GM23338 (cell line): ENCODE results near the gene APOM. TPM values are rescaled to one million over a fixed set of nuclear protein-coding genes. Genes with fewer than 3 reads are reported as not detected.

ENCODE experiments used
- ATAC-seq: fragments of 200-7000 bp; cut with Tn5 transposase; 3 replicates; pipeline ENCODE4 v1.9.1; 2020
- DNase-seq: peaks from one replicate; pipeline ENCODE4 v3.0.0-alpha.2; 2015; ENCODE audit warnings: low spot score
- H2AFZ ChIP-seq: fragments of 200-600 bp; sonication (generic); 2 replicates; pipeline ENCODE4 v1.8.0; 2016; ENCODE audit warnings: antibody characterized with exemption, mild to moderate bottlenecking, moderate library complexity
- H3F3A ChIP-seq: fragments of 200-600 bp; sonication (generic); replicated peaks from 2 replicates; pipeline ENCODE4 v1.8.0; 2017; ENCODE audit warnings: antibody characterized with exemption, mixed run types, low read depth
- H3K27ac ChIP-seq: fragments of 200-600 bp; sonication (generic); 2 replicates; pipeline ENCODE4 v1.6.1; 2016; ENCODE audit warnings: low read depth
- H3K27me3 ChIP-seq: fragments of 200-600 bp; sonication (generic); 2 replicates; pipeline ENCODE4 v1.8.0; 2016; ENCODE audit warnings: mild to moderate bottlenecking, mixed run types, moderate library complexity; ENCODE audit not compliant: insufficient read depth
- H3K36me3 ChIP-seq: fragments of 200-600 bp; sonication (generic); 2 replicates; pipeline ENCODE4 v1.8.0; 2016; ENCODE audit warnings: mild to moderate bottlenecking; ENCODE audit not compliant: insufficient read depth
- H3K4me1 ChIP-seq: fragments of 200-600 bp; sonication (generic); 2 replicates; pipeline ENCODE4 v1.8.0; 2016; ENCODE audit warnings: mild to moderate bottlenecking, moderate library complexity; ENCODE audit not compliant: insufficient read depth
- H3K4me2 ChIP-seq: fragments of 200-600 bp; sonication (generic); 2 replicates; pipeline ENCODE4 v1.7.1; 2017; ENCODE audit warnings: mixed run types
- H3K4me3 ChIP-seq: fragments of 200-600 bp; sonication (generic); 2 replicates; pipeline ENCODE4 v1.6.1; 2016; ENCODE audit warnings: mixed run types
- H3K79me2 ChIP-seq: fragments of 200-600 bp; sonication (generic); replicated peaks from 2 replicates; pipeline ENCODE4 v1.8.0; 2017; ENCODE audit warnings: mild to moderate bottlenecking; ENCODE audit not compliant: insufficient read depth
- H3K9me2 ChIP-seq: fragments of 200-600 bp; sonication (generic); 2 replicates; pipeline ENCODE4 v1.8.0; 2017; ENCODE audit not compliant: insufficient read depth
- H4K20me1 ChIP-seq: fragments of 200-600 bp; sonication (generic); replicated peaks from 2 replicates; pipeline ENCODE4 v1.8.0; 2017; ENCODE audit warnings: mild to moderate bottlenecking; ENCODE audit not compliant: insufficient read depth
- H3K27ac Mint-ChIP-seq: 2 replicates; pipeline ENCODE4 v1.8.0; 2020; ENCODE audit warnings: inconsistent platforms, mild to moderate bottlenecking, moderate library complexity, mixed read lengths
- H3K27me3 Mint-ChIP-seq: 3 replicates; pipeline ENCODE4 v1.8.0; 2022; ENCODE audit warnings: low read depth, mild to moderate bottlenecking, moderate library complexity, mixed read lengths, inconsistent platforms; ENCODE audit not compliant: insufficient read depth, poor library complexity
- H3K36me3 Mint-ChIP-seq: 3 replicates; pipeline ENCODE4 v1.8.0; 2021; ENCODE audit warnings: low read depth, mild to moderate bottlenecking, inconsistent platforms, moderate library complexity, mixed read lengths
- H3K4me1 Mint-ChIP-seq: 3 replicates; pipeline ENCODE4 v1.8.0; 2020; ENCODE audit warnings: mild to moderate bottlenecking, inconsistent platforms, mixed read lengths
- H3K4me3 Mint-ChIP-seq: 3 replicates; pipeline ENCODE4 v1.8.0; 2021; ENCODE audit warnings: moderate library complexity, mild to moderate bottlenecking, inconsistent platforms, mixed read lengths
- H3K9me3 Mint-ChIP-seq: 3 replicates; pipeline ENCODE4 v1.8.0; 2020; ENCODE audit warnings: moderate library complexity, mild to moderate bottlenecking, inconsistent platforms, mixed read lengths
- CREB1 ChIP-seq: fragments of 250-450 bp; sonication (Bioruptor Pico); IDR thresholded peaks from 2 replicates; pipeline ENCODE4 v1.5.0; 2020; ENCODE audit warnings: low read depth, mild to moderate bottlenecking, moderate library complexity
- EZH2 ChIP-seq: fragments of 200-600 bp; sonication (generic); IDR thresholded peaks from one replicate; pipeline ENCODE4 v1.8.0; 2017; ENCODE audit warnings: antibody characterized with exemption, mild to moderate bottlenecking, low read depth; ENCODE audit not compliant: unreplicated experiment
- EZH2phosphoT487 ChIP-seq: fragments of 200-600 bp; sonication (generic); IDR thresholded peaks from one replicate; pipeline ENCODE4 v1.8.1; 2018; ENCODE audit warnings: antibody characterized with exemption; ENCODE audit not compliant: unreplicated experiment
- JUNB ChIP-seq: IDR thresholded peaks from one replicate; pipeline ENCODE4 v1.6.1; 2016; ENCODE audit warnings: antibody characterized with exemption; ENCODE audit not compliant: unreplicated experiment
- NANOG ChIP-seq: IDR thresholded peaks from 2 replicates; pipeline ENCODE4 v1.6.1; 2016; ENCODE audit warnings: antibody characterized with exemption, borderline replicate concordance
- POLR2AphosphoS5 ChIP-seq: IDR thresholded peaks from 2 replicates; pipeline ENCODE4 v1.6.1; 2016; ENCODE audit warnings: antibody characterized with exemption, low read depth
- STAT1 ChIP-seq: IDR thresholded peaks from one replicate; pipeline ENCODE4 v1.6.1; 2016; ENCODE audit warnings: antibody characterized with exemption; ENCODE audit not compliant: unreplicated experiment
- ZNF114 ChIP-seq: fragments of 250-450 bp; sonication (Bioruptor Pico); IDR thresholded peaks from 2 replicates; pipeline ENCODE4 v1.5.0; 2020; ENCODE audit warnings: mild to moderate bottlenecking, moderate library complexity
- ZNF331 ChIP-seq: fragments of 250-450 bp; sonication (Bioruptor Pico); IDR thresholded peaks from 2 replicates; pipeline ENCODE4 v1.5.0; 2020; ENCODE audit warnings: low read depth, mild to moderate bottlenecking, moderate library complexity
- polyA plus RNA-seq: library from polyadenylated mRNA; unstranded; fragments of >200 nt; fragmentation: Nextera tagmentation; extraction: Ambion mirVana; gene quantifications from 2 replicates; pipeline ENCODE4 v1.2.1, GENCODE V29; 2016
- total RNA-seq: library from RNA; depleted of rRNA; stranded (reverse); fragments of >200 nt; shearing (Covaris generic); gene quantifications from 2 replicates; pipeline ENCODE4 v1.2.3, GENCODE V29; 2014
- TF ChIP-seq, protein P1 (sequence below), 2 experiments: fragments of 200-600 bp in 1 of 2; sonication (generic) in 1 of 2; conservative IDR thresholded peaks; 2 replicates each; pipeline versions ENCODE4 v1.5.1 to v1.6.1; 2016 to 2017; ENCODE audit warnings: antibody characterized with exemption in 2 of 2, low read depth in 2 of 2, mild to moderate bottlenecking in 2 of 2, moderate library complexity in 1 of 2
- TF ChIP-seq, protein P2 (sequence below): fragments of 250-450 bp; sonication (Bioruptor Pico); IDR thresholded peaks from 2 replicates; pipeline ENCODE4 v1.5.0; 2020; ENCODE audit warnings: mild to moderate bottlenecking, moderate library complexity
- TF ChIP-seq, protein P3 (sequence below): IDR thresholded peaks from 2 replicates; pipeline ENCODE4 v1.6.1; 2016; ENCODE audit warnings: antibody characterized with exemption
- TF ChIP-seq, protein P4 (sequence below): IDR thresholded peaks from one replicate; pipeline ENCODE4 v1.6.1; 2018; ENCODE audit warnings: antibody characterized with exemption; ENCODE audit not compliant: unreplicated experiment

The APOM gene
- total and polyA plus RNA-seq, 2 experiments from 2014 or later = 1.2 to 10.7 TPM

DNA sequence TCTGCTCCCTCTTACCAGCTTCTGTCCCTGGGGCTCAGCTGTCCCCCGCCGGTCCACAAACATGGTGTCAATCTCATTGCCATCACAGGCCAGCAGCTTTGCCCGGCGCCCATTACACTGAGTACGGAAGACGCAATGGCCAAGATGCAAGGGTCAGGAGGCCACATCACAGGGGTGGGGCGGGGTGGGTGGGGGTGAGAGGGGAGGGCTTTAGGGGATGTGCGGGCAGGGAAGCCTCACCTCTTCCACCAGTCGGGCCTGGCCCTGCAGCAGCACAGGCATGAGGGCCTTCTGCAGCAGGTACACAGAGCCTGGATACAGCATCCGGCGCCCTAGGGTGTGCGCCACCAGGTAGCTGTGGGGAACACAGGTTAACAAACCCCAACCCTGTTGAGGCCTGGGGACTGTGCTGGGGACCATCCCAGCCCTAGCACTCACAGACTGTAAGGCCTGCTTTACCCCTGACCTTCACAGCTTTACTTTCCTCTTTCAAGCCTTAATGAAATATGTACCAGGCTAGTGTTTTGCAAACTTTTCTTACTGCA, 35.9 kb downstream of the APOM start:
- Histone ChIP-seq H3K4me2 (no peak overlapping the region), H2AFZ (no peak overlapping the region), H3F3A (no peaks in the 10 kb centered on the region), H3K36me3 (peaks cover 6% of the 10 kb centered on the region; the same call in 1 of the 2 replicates), H3K27ac (no peak overlapping the region), H3K4me1 (no peaks in the 10 kb centered on the region), H3K79me2 (no peaks in the 10 kb centered on the region), H4K20me1 (no peaks in the 10 kb centered on the region), H3K9me2 (no peaks in the 10 kb centered on the region), H3K4me3 (no peak overlapping the region), H3K27me3 (no peaks in the 10 kb centered on the region)
- TF ChIP-seq CREB1 (CRISPR knock-in tag) (no peak), JUNB (no peak), ZNF331 (CRISPR knock-in tag) (no peak), EZH2phosphoT487 (no peak), ZNF114 (CRISPR knock-in tag) (no peak), NANOG (no peak), STAT1 (no peak), EZH2 (no peak), POLR2AphosphoS5 (no peak)
- TF ChIP-seq, protein P1, sequence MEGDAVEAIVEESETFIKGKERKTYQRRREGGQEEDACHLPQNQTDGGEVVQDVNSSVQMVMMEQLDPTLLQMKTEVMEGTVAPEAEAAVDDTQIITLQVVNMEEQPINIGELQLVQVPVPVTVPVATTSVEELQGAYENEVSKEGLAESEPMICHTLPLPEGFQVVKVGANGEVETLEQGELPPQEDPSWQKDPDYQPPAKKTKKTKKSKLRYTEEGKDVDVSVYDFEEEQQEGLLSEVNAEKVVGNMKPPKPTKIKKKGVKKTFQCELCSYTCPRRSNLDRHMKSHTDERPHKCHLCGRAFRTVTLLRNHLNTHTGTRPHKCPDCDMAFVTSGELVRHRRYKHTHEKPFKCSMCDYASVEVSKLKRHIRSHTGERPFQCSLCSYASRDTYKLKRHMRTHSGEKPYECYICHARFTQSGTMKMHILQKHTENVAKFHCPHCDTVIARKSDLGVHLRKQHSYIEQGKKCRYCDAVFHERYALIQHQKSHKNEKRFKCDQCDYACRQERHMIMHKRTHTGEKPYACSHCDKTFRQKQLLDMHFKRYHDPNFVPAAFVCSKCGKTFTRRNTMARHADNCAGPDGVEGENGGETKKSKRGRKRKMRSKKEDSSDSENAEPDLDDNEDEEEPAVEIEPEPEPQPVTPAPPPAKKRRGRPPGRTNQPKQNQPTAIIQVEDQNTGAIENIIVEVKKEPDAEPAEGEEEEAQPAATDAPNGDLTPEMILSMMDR (conservative IDR thresholded peaks at IDR 0.05; ENCODE audit: low read depth in 2 of 2) = no peak
- TF ChIP-seq, protein P2, sequence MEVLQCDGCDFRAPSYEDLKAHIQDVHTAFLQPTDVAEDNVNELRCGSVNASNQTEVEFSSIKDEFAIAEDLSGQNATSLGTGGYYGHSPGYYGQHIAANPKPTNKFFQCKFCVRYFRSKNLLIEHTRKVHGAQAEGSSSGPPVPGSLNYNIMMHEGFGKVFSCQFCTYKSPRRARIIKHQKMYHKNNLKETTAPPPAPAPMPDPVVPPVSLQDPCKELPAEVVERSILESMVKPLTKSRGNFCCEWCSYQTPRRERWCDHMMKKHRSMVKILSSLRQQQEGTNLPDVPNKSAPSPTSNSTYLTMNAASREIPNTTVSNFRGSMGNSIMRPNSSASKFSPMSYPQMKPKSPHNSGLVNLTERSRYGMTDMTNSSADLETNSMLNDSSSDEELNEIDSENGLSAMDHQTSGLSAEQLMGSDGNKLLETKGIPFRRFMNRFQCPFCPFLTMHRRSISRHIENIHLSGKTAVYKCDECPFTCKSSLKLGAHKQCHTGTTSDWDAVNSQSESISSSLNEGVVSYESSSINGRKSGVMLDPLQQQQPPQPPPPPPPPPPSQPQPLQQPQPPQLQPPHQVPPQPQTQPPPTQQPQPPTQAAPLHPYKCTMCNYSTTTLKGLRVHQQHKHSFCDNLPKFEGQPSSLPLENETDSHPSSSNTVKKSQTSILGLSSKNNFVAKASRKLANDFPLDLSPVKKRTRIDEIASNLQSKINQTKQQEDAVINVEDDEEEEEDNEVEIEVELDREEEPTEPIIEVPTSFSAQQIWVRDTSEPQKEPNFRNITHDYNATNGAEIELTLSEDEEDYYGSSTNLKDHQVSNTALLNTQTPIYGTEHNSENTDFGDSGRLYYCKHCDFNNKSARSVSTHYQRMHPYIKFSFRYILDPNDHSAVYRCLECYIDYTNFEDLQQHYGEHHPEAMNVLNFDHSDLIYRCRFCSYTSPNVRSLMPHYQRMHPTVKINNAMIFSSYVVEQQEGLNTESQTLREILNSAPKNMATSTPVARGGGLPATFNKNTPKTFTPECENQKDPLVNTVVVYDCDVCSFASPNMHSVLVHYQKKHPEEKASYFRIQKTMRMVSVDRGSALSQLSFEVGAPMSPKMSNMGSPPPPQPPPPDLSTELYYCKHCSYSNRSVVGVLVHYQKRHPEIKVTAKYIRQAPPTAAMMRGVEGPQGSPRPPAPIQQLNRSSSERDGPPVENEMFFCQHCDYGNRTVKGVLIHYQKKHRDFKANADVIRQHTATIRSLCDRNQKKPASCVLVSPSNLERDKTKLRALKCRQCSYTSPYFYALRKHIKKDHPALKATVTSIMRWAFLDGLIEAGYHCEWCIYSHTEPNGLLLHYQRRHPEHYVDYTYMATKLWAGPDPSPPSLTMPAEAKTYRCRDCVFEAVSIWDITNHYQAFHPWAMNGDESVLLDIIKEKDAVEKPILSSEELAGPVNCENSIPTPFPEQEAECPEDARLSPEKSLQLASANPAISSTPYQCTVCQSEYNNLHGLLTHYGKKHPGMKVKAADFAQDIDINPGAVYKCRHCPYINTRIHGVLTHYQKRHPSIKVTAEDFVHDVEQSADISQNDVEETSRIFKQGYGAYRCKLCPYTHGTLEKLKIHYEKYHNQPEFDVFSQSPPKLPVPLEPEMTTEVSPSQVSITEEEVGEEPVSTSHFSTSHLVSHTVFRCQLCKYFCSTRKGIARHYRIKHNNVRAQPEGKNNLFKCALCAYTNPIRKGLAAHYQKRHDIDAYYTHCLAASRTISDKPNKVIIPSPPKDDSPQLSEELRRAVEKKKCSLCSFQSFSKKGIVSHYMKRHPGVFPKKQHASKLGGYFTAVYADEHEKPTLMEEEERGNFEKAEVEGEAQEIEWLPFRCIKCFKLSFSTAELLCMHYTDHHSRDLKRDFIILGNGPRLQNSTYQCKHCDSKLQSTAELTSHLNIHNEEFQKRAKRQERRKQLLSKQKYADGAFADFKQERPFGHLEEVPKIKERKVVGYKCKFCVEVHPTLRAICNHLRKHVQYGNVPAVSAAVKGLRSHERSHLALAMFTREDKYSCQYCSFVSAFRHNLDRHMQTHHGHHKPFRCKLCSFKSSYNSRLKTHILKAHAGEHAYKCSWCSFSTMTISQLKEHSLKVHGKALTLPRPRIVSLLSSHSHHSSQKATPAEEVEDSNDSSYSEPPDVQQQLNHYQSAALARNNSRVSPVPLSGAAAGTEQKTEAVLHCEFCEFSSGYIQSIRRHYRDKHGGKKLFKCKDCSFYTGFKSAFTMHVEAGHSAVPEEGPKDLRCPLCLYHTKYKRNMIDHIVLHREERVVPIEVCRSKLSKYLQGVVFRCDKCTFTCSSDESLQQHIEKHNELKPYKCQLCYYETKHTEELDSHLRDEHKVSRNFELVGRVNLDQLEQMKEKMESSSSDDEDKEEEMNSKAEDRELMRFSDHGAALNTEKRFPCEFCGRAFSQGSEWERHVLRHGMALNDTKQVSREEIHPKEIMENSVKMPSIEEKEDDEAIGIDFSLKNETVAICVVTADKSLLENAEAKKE = no peak
- TF ChIP-seq, protein P3, sequence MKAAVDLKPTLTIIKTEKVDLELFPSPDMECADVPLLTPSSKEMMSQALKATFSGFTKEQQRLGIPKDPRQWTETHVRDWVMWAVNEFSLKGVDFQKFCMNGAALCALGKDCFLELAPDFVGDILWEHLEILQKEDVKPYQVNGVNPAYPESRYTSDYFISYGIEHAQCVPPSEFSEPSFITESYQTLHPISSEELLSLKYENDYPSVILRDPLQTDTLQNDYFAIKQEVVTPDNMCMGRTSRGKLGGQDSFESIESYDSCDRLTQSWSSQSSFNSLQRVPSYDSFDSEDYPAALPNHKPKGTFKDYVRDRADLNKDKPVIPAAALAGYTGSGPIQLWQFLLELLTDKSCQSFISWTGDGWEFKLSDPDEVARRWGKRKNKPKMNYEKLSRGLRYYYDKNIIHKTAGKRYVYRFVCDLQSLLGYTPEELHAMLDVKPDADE = no peak
- TF ChIP-seq, protein P4, sequence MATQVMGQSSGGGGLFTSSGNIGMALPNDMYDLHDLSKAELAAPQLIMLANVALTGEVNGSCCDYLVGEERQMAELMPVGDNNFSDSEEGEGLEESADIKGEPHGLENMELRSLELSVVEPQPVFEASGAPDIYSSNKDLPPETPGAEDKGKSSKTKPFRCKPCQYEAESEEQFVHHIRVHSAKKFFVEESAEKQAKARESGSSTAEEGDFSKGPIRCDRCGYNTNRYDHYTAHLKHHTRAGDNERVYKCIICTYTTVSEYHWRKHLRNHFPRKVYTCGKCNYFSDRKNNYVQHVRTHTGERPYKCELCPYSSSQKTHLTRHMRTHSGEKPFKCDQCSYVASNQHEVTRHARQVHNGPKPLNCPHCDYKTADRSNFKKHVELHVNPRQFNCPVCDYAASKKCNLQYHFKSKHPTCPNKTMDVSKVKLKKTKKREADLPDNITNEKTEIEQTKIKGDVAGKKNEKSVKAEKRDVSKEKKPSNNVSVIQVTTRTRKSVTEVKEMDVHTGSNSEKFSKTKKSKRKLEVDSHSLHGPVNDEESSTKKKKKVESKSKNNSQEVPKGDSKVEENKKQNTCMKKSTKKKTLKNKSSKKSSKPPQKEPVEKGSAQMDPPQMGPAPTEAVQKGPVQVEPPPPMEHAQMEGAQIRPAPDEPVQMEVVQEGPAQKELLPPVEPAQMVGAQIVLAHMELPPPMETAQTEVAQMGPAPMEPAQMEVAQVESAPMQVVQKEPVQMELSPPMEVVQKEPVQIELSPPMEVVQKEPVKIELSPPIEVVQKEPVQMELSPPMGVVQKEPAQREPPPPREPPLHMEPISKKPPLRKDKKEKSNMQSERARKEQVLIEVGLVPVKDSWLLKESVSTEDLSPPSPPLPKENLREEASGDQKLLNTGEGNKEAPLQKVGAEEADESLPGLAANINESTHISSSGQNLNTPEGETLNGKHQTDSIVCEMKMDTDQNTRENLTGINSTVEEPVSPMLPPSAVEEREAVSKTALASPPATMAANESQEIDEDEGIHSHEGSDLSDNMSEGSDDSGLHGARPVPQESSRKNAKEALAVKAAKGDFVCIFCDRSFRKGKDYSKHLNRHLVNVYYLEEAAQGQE = no peak
- H3K36me3 Mint-ChIP-seq = peaks cover 21% of the 10 kb centered on the region
- H3K4me3 Mint-ChIP-seq = no peak overlapping the region
- no peak overlapping the region for H3K27ac Mint-ChIP-seq
- no peaks in the 10 kb centered on the region; the same call in 2 of the 3 replicates for H3K4me1 Mint-ChIP-seq
- peaks cover 3% of the 10 kb centered on the region for H3K27me3 Mint-ChIP-seq
- DNase-seq (no peak), ATAC-seq (no peak)
- no peaks in the 10 kb centered on the region for H3K9me3 Mint-ChIP-seq
